ENCODE results near the gene ACAP3. TPM values are rescaled to one million over a fixed set of nuclear protein-coding genes. Genes with fewer than 3 reads are reported as not detected.

The ACAP3 gene
- total and polyA plus RNA-seq, 2 of the 4 experiments (the other 2 are of a cell fraction), result 13.3 to 58.2 TPM

- peak overlapping the region; percentile 80 for H4K91ac ChIP-seq (ENCODE audit: insufficient read depth, low read depth, low read length)
- in situ Hi-C loops (cut with MboI; ENCODE audit: low sequenced_read_pairs) (no loop called here), dilution Hi-C loops (cut with HindIII; ENCODE audit: low sequenced_read_pairs, unreplicated experiment) (no loop called here), intact Hi-C loops (cut with micrococcal nuclease) (no loop called here)
- H3K9me1 ChIP-seq (ENCODE audit: insufficient read depth, low read length), result peaks cover 27% of the 10 kb centered on the region
- peak overlapping the region; percentile 96 for H3K4me2 ChIP-seq (ENCODE audit: low read depth, low read length)
- peak overlapping the region; percentile 44 for H2BK120ac ChIP-seq (ENCODE audit: low read depth, low read length)
- H2AK9ac ChIP-seq (replicated peaks; ENCODE audit: low read depth, low read length, poor library complexity), result peak overlapping the region; percentile 99
- H3K79me1 ChIP-seq (ENCODE audit: low read depth in 1 of 2, low read length in 2 of 2), result peaks cover 8 to 46% of the 10 kb centered on the region in 2 experiments; a peak in 3 of 4 replicates
- peak overlapping the region; percentile 66; the same call in 1 of the 2 replicates for H4K5ac ChIP-seq (ENCODE audit: low read depth, low read length)
- H3K14ac ChIP-seq (replicated peaks; ENCODE audit: low read depth, low read length), result peak overlapping the region; percentile 79; the same call in 1 of the 2 replicates
- peak overlapping the region; percentile 98 for H3K27ac ChIP-seq (ENCODE audit: insufficient read depth, low read length)
- 89% methylated on average over 5 of the region's 15 CpGs; no CpG with 5 or more reads in 1 of the 2 experiments for WGBS, 2 experiments (ENCODE audit: extremely low coverage in 2 of 2, insufficient read length in 1 of 2)
- H3K56ac ChIP-seq (ENCODE audit: extremely low read depth, insufficient read depth, low read length), result no peak overlapping the region
- H3K23ac ChIP-seq (ENCODE audit: low read depth, low read length), result peak overlapping the region; percentile 89; the same call in 1 of the 2 replicates
- peak overlapping the region; percentile 90 for H2BK20ac ChIP-seq (ENCODE audit: low read depth, low read length)
- H2BK5ac ChIP-seq (ENCODE audit: low read depth, low read length, poor library complexity, severe bottlenecking), result peak overlapping the region; percentile 98
- peaks cover 18% of the 10 kb centered on the region for H3K36me3 ChIP-seq (ENCODE audit: control insufficient read depth, insufficient read depth, low read length)
- peak overlapping the region; percentile 98 for H2AFZ ChIP-seq (replicated peaks; ENCODE audit: low read length, poor library complexity)
- H3K9ac ChIP-seq (ENCODE audit: low read depth, low read length), result no peak overlapping the region
- H3K4me3 ChIP-seq (ENCODE audit: insufficient read depth, low read depth, low read length), result no peak overlapping the region
- no peak overlapping the region for H3K18ac ChIP-seq (ENCODE audit: low read depth, low read length)
- ATAC-seq (ENCODE audit: low read depth) (no peak), DNase-seq (no peak)
- H2BK15ac ChIP-seq (ENCODE audit: low read depth, low read length), result peak overlapping the region; percentile 87; the same call in 2 of the 3 replicates
- H4K20me1 ChIP-seq (ENCODE audit: insufficient read depth, low read length), result peaks cover 22% of the 10 kb centered on the region
- no peaks in the 10 kb centered on the region for H3K9me3 ChIP-seq (ENCODE audit: control insufficient read depth, insufficient read depth, low read length)
- peak overlapping the region; percentile 90 for H3K4ac ChIP-seq (ENCODE audit: low read depth, low read length)
- ChIA-PET CTCF (interaction anchor here (1.2 kb wide), 1 partner anchor 15 kb away, joined by 5 read pairs; no protein-coding TSS in a partner anchor), POLR2A (ENCODE audit: unreplicated experiment) (no interaction called here)
- H2AK5ac ChIP-seq (ENCODE audit: low read depth, low read length), result peak overlapping the region; percentile 95
- BruUV-seq (replicated peaks), result no TSS peak
- peak overlapping the region; percentile 91 to 96; a peak in 3 of 4 replicates for H4K8ac ChIP-seq (ENCODE audit: low read depth in 2 of 2, low read length in 2 of 2)
- H3K27me3 ChIP-seq (ENCODE audit: control insufficient read depth, insufficient read depth, low read length), result no peaks in the 10 kb centered on the region
- TF ChIP-seq CTCF (conservative IDR thresholded peaks at IDR 0.05; ENCODE audit: low read depth, low read length) (no peak), NFE2L2 (IDR thresholded peaks at IDR 0.05; ENCODE audit: low read depth, low read length) (no peak), POLR2A (IDR thresholded peaks at IDR 0.05; ENCODE audit: low read depth, low read length) (no peak), RFX5 (IDR thresholded peaks at IDR 0.05; ENCODE audit: low read depth, low read length) (no peak), USF2 (IDR thresholded peaks at IDR 0.05; ENCODE audit: low read depth, low read length) (no peak), CHD1 (IDR thresholded peaks at IDR 0.05; ENCODE audit: low read depth, low read length) (no peak), CEBPB (IDR thresholded peaks at IDR 0.05; ENCODE audit: low read depth, low read length) (no peak), BHLHE40 (IDR thresholded peaks at IDR 0.05; ENCODE audit: low read depth, low read length) (no peak), MAZ (IDR thresholded peaks at IDR 0.05; ENCODE audit: borderline replicate concordance, low read depth, low read length) (no peak), ELK1 (IDR thresholded peaks at IDR 0.05; ENCODE audit: borderline replicate concordance, low read depth, low read length) (no peak), MAFK (IDR thresholded peaks at IDR 0.05; ENCODE audit: low read depth, low read length) (no peak), RAD21 (IDR thresholded peaks at IDR 0.05; ENCODE audit: low read length) (no peak), FOS (IDR thresholded peaks at IDR 0.05; ENCODE audit: low read depth, low read length) (no peak), RCOR1 (IDR thresholded peaks at IDR 0.05; ENCODE audit: insufficient replicate concordance, low read length) (no peak), MXI1 (IDR thresholded peaks at IDR 0.05; ENCODE audit: borderline replicate concordance, low read depth, low read length) (no peak), SMC3 (IDR thresholded peaks at IDR 0.05; ENCODE audit: low read depth, low read length) (no peak)
- peaks cover 38% of the 10 kb centered on the region for H3K4me1 ChIP-seq (ENCODE audit: control insufficient read depth, insufficient read depth, low read length)
Measured at GRCh38 chr1:1274931-1275431, 32.7 kb downstream of the ACAP3 start.
